HepG2 (cell line): ENCODE measurements around the gene CPT1B. TPM values are rescaled to one million over a fixed set of nuclear protein-coding genes. Genes with fewer than 3 reads are reported as not detected.
A peak's percentile ranks its signal among the peaks of the same experiment; 100 is the strongest.

Experiments used
- CBX2 ChIP-seq, 2 experiments: fragments of 200-600 bp in 1 of 2; sonication (generic); formaldehyde crosslinking in 1 of 2; IDR thresholded peaks; 2 replicates each; pipeline versions ENCODE4 v1.7.0 to v1.8.1; 2018 to 2022; ENCODE audit warnings: low read depth in 2 of 2, low read length in 1 of 2, mild to moderate bottlenecking in 1 of 2, missing genetic modification reagents in 1 of 2
- DNMT1 ChIP-seq: sonication (generic); formaldehyde crosslinking; IDR thresholded peaks from 2 replicates; pipeline ENCODE4 v1.5.1; 2020; ENCODE audit warnings: mild to moderate bottlenecking, missing genetic modification reagents
- DPF2 ChIP-seq: sonication (generic); formaldehyde crosslinking; IDR thresholded peaks from 2 replicates; pipeline ENCODE4 v1.4.0; 2020; ENCODE audit warnings: mild to moderate bottlenecking, low read depth, missing genetic modification reagents, borderline replicate concordance
- ELF4 ChIP-seq: sonication (generic); formaldehyde crosslinking; IDR thresholded peaks from 2 replicates; pipeline ENCODE4 v1.5.0; 2020; ENCODE audit warnings: missing genetic modification reagents, mild to moderate bottlenecking, moderate library complexity, borderline replicate concordance
- ESRRA ChIP-seq: sonication (generic); formaldehyde crosslinking; IDR thresholded peaks from 2 replicates; pipeline ENCODE4 v1.5.1; 2020; ENCODE audit warnings: mild to moderate bottlenecking, low read depth, missing genetic modification reagents
- FOSL1 ChIP-seq: sonication (generic); formaldehyde crosslinking; IDR thresholded peaks from 2 replicates; pipeline ENCODE4 v1.9.0; 2021; ENCODE audit warnings: missing genetic modification reagents, borderline replicate concordance
- GABPB1 ChIP-seq: IDR thresholded peaks from 2 replicates; pipeline ENCODE4 v1.6.1; 2016; ENCODE audit warnings: mild to moderate bottlenecking, missing genetic modification reagents, moderate library complexity, missing compliant biosample characterization
- NAIF1 ChIP-seq: sonication (generic); formaldehyde crosslinking; IDR thresholded peaks from 2 replicates; pipeline ENCODE4 v1.5.0; 2020; ENCODE audit warnings: mild to moderate bottlenecking, missing genetic modification reagents, borderline replicate concordance
- POLR2A ChIP-seq, 2 experiments: IDR thresholded peaks; 2 replicates each; pipeline ENCODE4 v1.6.1; 2011; ENCODE audit warnings: low read depth in 2 of 2, low read length in 2 of 2, mild to moderate bottlenecking in 1 of 2, moderate library complexity in 1 of 2; ENCODE audit not compliant: insufficient read depth in 1 of 2
- RFXAP ChIP-seq: sonication (generic); formaldehyde crosslinking; IDR thresholded peaks from 2 replicates; pipeline ENCODE4 v1.4.0; 2020; ENCODE audit warnings: missing genetic modification reagents, borderline replicate concordance
- SAP130 ChIP-seq: IDR thresholded peaks from 2 replicates; pipeline ENCODE4 v1.6.1; 2016; ENCODE audit warnings: low read depth
- TEAD3 ChIP-seq: optimal IDR thresholded peaks from 2 replicates; pipeline ENCODE3; 2016; ENCODE audit warnings: borderline replicate concordance
- ZNF101 ChIP-seq: sonication (generic); formaldehyde crosslinking; IDR thresholded peaks from 2 replicates; pipeline ENCODE4 v1.4.0; 2020; ENCODE audit warnings: mild to moderate bottlenecking, low read depth, missing genetic modification reagents, borderline replicate concordance
- ZNF225 ChIP-seq: sonication (generic); formaldehyde crosslinking; IDR thresholded peaks from 2 replicates; pipeline ENCODE4 v1.4.0; 2020; ENCODE audit warnings: mild to moderate bottlenecking, missing genetic modification reagents
- ZNF253 ChIP-seq: sonication (generic); formaldehyde crosslinking; IDR thresholded peaks from 2 replicates; pipeline ENCODE4 v1.8.0; 2022; ENCODE audit warnings: mild to moderate bottlenecking, missing genetic modification reagents, borderline replicate concordance
- ZNF432 ChIP-seq: sonication (generic); formaldehyde crosslinking; IDR thresholded peaks from 2 replicates; pipeline ENCODE4 v1.5.0; 2020; ENCODE audit warnings: missing genetic modification reagents, mild to moderate bottlenecking, borderline replicate concordance
- ZNF605 ChIP-seq: sonication (generic); formaldehyde crosslinking; IDR thresholded peaks from 2 replicates; pipeline ENCODE4 v1.8.0; 2022; ENCODE audit warnings: mild to moderate bottlenecking, missing genetic modification reagents
- ZNF7 ChIP-seq: IDR thresholded peaks from 2 replicates; pipeline ENCODE4 v1.6.1; 2016; ENCODE audit warnings: missing biosample characterization, missing genetic modification reagents
- ZNF747 ChIP-seq: sonication (generic); formaldehyde crosslinking; IDR thresholded peaks from 2 replicates; pipeline ENCODE4 v1.8.1; 2023; ENCODE audit warnings: missing genetic modification reagents, mild to moderate bottlenecking, borderline replicate concordance
- ZSCAN21 ChIP-seq: sonication (generic); formaldehyde crosslinking; IDR thresholded peaks from 2 replicates; pipeline ENCODE4 v1.8.0; 2022; ENCODE audit warnings: mild to moderate bottlenecking, missing genetic modification reagents, moderate library complexity, borderline replicate concordance
- ZSCAN29 ChIP-seq: sonication (generic); formaldehyde crosslinking; conservative IDR thresholded peaks from 2 replicates; pipeline ENCODE4 v1.4.0; 2020; ENCODE audit warnings: mild to moderate bottlenecking, missing genetic modification reagents
- polyA plus RNA-seq, 8 experiments: library from polyadenylated mRNA; depleted of rRNA in 3 of 8; stranded (reverse) in 7 of 8; unstranded in 1 of 8; fragments of >200 nt; fragmentation: Illumina TruSeq in 4 of 8; extraction: Trizol in 4 of 8; gene quantifications; 2 replicates each; pipeline versions ENCODE4 v1.2.1 to v1.2.3, GENCODE V29; 2011 to 2016; ENCODE audit warnings: low read depth in 4 of 8, missing spikeins in 1 of 8, mixed read lengths in 1 of 8; ENCODE audit not compliant: insufficient read depth in 1 of 8
- total RNA-seq, 5 experiments: library from RNA; depleted of rRNA; stranded (reverse); fragments of >200 nt; fragmentation: Illumina TruSeq; extraction: Trizol; gene quantifications; 2 replicates each; pipeline ENCODE4 v1.2.3, GENCODE V29; 2016; ENCODE audit warnings: low read depth in 1 of 5
- TF ChIP-seq, protein P1 (sequence below): sonication (generic); formaldehyde crosslinking; IDR thresholded peaks from 2 replicates; pipeline ENCODE4 v1.4.0; 2020; ENCODE audit warnings: missing genetic modification reagents, borderline replicate concordance
- TF ChIP-seq, protein P2 (sequence below): sonication (generic); formaldehyde crosslinking; IDR thresholded peaks from 2 replicates; pipeline ENCODE4 v1.4.0; 2020; ENCODE audit warnings: missing genetic modification reagents
- TF ChIP-seq, protein P3 (sequence below): sonication (generic); formaldehyde crosslinking; IDR thresholded peaks from 2 replicates; pipeline ENCODE4 v1.5.0; 2020; ENCODE audit warnings: mild to moderate bottlenecking, missing genetic modification reagents

The CPT1B gene
- total and polyA plus RNA-seq, 2 of the 13 experiments (the other 11 are each of a cell fraction or from before 2014, with no cell fraction given) = 9.2 to 19.5 TPM

DNA sequence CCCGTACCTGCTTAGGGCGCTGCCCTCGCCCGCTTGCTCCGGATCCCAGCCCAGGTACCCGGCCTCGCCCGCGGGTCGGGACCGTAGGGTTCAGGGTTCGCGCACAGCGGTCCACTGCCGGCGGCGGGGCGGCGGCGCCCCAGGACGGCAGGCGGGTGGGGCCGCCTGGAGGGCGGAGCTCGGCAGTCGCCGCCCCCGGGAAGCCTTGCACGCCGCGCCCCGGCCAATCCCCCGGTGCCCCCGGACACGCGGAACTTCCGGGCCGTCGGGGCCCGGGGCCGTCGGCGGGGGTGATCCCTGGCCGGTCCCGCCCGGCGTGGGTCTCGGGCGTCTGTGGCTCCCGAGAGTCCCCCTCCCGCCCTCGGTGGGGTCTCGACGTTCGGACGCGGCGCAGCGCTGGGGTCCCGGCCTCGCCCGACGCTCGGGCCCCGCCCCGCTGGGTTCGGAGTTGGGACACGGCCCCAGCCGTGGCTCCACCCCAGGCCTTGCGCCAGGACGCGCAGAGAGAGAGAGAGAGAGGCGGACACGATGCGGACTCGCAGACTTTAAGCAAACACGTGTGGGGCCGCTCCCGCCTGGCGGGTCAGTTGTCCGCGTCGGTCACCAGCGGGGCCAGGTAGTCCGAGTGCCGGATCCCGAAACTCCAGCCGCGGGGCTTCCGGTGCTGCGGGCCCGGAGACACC is 48.2 kb downstream of the CPT1B start, which contains the start of gene TYMP (continued):
- TF ChIP-seq NAIF1 (CRISPR knock-in tag) (peak; percentile 56; the same call in 1 of the 2 replicates), ZNF101 (CRISPR knock-in tag) (0 out of 2 replicates have a peak, but pooled peaks have one; percentile 41), ELF4 (no peak), ZSCAN29 (CRISPR knock-in tag) (no peak), RFXAP (CRISPR knock-in tag) (no peak), FOSL1 (CRISPR knock-in tag) (no peak), DNMT1 (no peak), TEAD3 (CRISPR knock-in tag) (peak; percentile 7), ZNF605 (CRISPR knock-in tag) (no peak; the same call in none of the 2 replicates), ZNF253 (CRISPR knock-in tag) (no peak; the same call in 1 of the 2 replicates), DPF2 (no peak), GABPB1 (peak; percentile 71; the same call in 1 of the 2 replicates), ESRRA (peak; percentile 50; the same call in 1 of the 2 replicates), CBX2 (IDR thresholded peaks at IDR 0.05; ENCODE audit: low read depth, low read length) (no peak), CBX2 (CRISPR knock-in tag; IDR thresholded peaks at IDR 0.05; ENCODE audit: low read depth) (no peak), ZNF7 (CRISPR knock-in tag) (no peak), ZNF747 (CRISPR knock-in tag) (no peak), ZSCAN21 (CRISPR knock-in tag) (peak; percentile 37; the same call in 1 of the 2 replicates), SAP130 (peak; percentile 71), ZNF225 (peak; percentile 67; the same call in 1 of the 2 replicates), POLR2A (IDR thresholded peaks at IDR 0.05; ENCODE audit: insufficient read depth in 1 of 2, low read depth in 2 of 2, low read length in 2 of 2) (0 out of 4 replicates have a peak, but pooled peaks of 1 of the 2 experiments have one; percentile 36), ZNF432 (CRISPR knock-in tag) (no peak)
- TF ChIP-seq, protein P1, sequence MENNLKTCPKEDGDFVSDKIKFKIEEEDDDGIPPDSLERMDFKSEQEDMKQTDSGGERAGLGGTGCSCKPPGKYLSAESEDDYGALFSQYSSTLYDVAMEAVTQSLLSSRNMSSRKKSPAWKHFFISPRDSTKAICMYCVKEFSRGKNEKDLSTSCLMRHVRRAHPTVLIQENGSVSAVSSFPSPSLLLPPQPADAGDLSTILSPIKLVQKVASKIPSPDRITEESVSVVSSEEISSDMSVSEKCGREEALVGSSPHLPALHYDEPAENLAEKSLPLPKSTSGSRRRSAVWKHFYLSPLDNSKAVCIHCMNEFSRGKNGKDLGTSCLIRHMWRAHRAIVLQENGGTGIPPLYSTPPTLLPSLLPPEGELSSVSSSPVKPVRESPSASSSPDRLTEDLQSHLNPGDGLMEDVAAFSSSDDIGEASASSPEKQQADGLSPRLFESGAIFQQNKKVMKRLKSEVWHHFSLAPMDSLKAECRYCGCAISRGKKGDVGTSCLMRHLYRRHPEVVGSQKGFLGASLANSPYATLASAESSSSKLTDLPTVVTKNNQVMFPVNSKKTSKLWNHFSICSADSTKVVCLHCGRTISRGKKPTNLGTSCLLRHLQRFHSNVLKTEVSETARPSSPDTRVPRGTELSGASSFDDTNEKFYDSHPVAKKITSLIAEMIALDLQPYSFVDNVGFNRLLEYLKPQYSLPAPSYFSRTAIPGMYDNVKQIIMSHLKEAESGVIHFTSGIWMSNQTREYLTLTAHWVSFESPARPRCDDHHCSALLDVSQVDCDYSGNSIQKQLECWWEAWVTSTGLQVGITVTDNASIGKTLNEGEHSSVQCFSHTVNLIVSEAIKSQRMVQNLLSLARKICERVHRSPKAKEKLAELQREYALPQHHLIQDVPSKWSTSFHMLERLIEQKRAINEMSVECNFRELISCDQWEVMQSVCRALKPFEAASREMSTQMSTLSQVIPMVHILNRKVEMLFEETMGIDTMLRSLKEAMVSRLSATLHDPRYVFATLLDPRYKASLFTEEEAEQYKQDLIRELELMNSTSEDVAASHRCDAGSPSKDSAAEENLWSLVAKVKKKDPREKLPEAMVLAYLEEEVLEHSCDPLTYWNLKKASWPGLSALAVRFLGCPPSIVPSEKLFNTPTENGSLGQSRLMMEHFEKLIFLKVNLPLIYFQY (CRISPR knock-in tag) = peak; percentile 12; the same call in 1 of the 2 replicates
- TF ChIP-seq, protein P2, sequence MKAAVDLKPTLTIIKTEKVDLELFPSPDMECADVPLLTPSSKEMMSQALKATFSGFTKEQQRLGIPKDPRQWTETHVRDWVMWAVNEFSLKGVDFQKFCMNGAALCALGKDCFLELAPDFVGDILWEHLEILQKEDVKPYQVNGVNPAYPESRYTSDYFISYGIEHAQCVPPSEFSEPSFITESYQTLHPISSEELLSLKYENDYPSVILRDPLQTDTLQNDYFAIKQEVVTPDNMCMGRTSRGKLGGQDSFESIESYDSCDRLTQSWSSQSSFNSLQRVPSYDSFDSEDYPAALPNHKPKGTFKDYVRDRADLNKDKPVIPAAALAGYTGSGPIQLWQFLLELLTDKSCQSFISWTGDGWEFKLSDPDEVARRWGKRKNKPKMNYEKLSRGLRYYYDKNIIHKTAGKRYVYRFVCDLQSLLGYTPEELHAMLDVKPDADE (CRISPR knock-in tag) = no peak; the same call in 1 of the 2 replicates
- TF ChIP-seq, protein P3, sequence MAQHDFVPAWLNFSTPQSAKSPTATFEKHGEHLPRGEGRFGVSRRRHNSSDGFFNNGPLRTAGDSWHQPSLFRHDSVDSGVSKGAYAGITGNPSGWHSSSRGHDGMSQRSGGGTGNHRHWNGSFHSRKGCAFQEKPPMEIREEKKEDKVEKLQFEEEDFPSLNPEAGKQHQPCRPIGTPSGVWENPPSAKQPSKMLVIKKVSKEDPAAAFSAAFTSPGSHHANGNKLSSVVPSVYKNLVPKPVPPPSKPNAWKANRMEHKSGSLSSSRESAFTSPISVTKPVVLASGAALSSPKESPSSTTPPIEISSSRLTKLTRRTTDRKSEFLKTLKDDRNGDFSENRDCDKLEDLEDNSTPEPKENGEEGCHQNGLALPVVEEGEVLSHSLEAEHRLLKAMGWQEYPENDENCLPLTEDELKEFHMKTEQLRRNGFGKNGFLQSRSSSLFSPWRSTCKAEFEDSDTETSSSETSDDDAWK = no peak
